GM19455 (cell line): ENCODE data around the gene SDR9C7.
"Not testable (repeated sequence)": the region's sequence is repeated elsewhere in the genome, so short reads cannot be mapped to it uniquely, and the experiment has no call there.

ENCODE experiments used
- ATAC-seq: cut with Tn5 transposase; IDR thresholded peaks from one replicate; pipeline ENCODE4 v1.9.1; 2021; ENCODE audit not compliant: unreplicated experiment

The SDR9C7 gene

GRCh38 chr12:56918139-56918538, 16.1 kb downstream of the SDR9C7 start:
- ATAC-seq = not testable (repeated sequence)

GRCh38 chr12:56916996-56917333, 17.2 kb downstream of the SDR9C7 start:
- no peak for ATAC-seq

GRCh38 chr12:56916296-56916995, 17.8 kb downstream of the SDR9C7 start:
- no peak for ATAC-seq

- ATAC-seq = no peak
Observed at GRCh38 chr12:56914724-56915123, 19.5 kb downstream of the SDR9C7 start.

GRCh38 chr12:56914256-56914655, 20.0 kb downstream of the SDR9C7 start:
- no peak for ATAC-seq

GRCh38 chr12:56909403-56909802, 24.8 kb downstream of the SDR9C7 start:
- not testable (repeated sequence) for ATAC-seq

- no peak for ATAC-seq
Observed at GRCh38 chr12:56908136-56908535, 26.1 kb downstream of the SDR9C7 start.

GRCh38 chr12:56905852-56906251, 28.4 kb downstream of the SDR9C7 start:
- no peak for ATAC-seq

GRCh38 chr12:56903374-56903773, 30.8 kb downstream of the SDR9C7 start:
- ATAC-seq = no peak

- not testable (repeated sequence) for ATAC-seq
Observed at GRCh38 chr12:56901313-56901712, 32.9 kb downstream of the SDR9C7 start.

GRCh38 chr12:56900583-56900982, 33.6 kb downstream of the SDR9C7 start:
- ATAC-seq = no peak

GRCh38 chr12:56898938-56899337, 35.3 kb downstream of the SDR9C7 start:
- no peak for ATAC-seq

- no peak for ATAC-seq
Observed at GRCh38 chr12:56897844-56898361, 36.3 kb downstream of the SDR9C7 start.

- no peak for ATAC-seq
Observed at GRCh38 chr12:56896082-56896481, 38.1 kb downstream of the SDR9C7 start.

- no peak for ATAC-seq
Observed at GRCh38 chr12:56894698-56895368, 39.4 kb downstream of the SDR9C7 start.

- not testable (repeated sequence) for ATAC-seq
Observed at GRCh38 chr12:56891885-56892284, 42.3 kb downstream of the SDR9C7 start.

GRCh38 chr12:56886319-56886718, 47.9 kb downstream of the SDR9C7 start:
- ATAC-seq = no peak

- no peak for ATAC-seq
Observed at GRCh38 chr12:56885316-56885715, 48.9 kb downstream of the SDR9C7 start.

GRCh38 chr12:56884421-56884820, 49.8 kb downstream of the SDR9C7 start:
- ATAC-seq = no peak

GRCh38 chr12:56882407-56882806, 51.8 kb downstream of the SDR9C7 start:
- not testable (repeated sequence) for ATAC-seq

GRCh38 chr12:56880125-56880992, 53.8 kb downstream of the SDR9C7 start:
- no peak for ATAC-seq
